Lower lobe of right lung (tissue), 2 donors: ENCODE measurements around the gene PCGF3. TPM values are rescaled to one million over a fixed set of nuclear protein-coding genes. Genes with fewer than 3 reads are reported as not detected.

ENCODE experiments used
- ATAC-seq, 2 donors: fragments of 200-7000 bp; cut with Tn5 transposase; one replicate each; pipeline ENCODE4 v1.9.1; 2020 to 2022; ENCODE audit warnings: mild to moderate bottlenecking in 2 of 2, moderate library complexity in 2 of 2
- DNase-seq: peaks from one replicate; pipeline ENCODE4 v3.0.0-alpha.2; 2020
- H3K27ac ChIP-seq: fragments of 200-600 bp; one replicate; pipeline ENCODE4 v1.8.0; 2022
- H3K27me3 ChIP-seq: fragments of 200-600 bp; one replicate; pipeline ENCODE4 v1.8.0; 2022; ENCODE audit warnings: low read depth
- H3K36me3 ChIP-seq: fragments of 200-600 bp; one replicate; pipeline ENCODE4 v1.8.0; 2022; ENCODE audit warnings: mild to moderate bottlenecking
- H3K4me1 ChIP-seq: fragments of 200-600 bp; one replicate; pipeline ENCODE4 v1.8.0; 2022
- H3K4me3 ChIP-seq: fragments of 200-600 bp; one replicate; pipeline ENCODE4 v1.8.0; 2022; ENCODE audit warnings: mild to moderate bottlenecking
- H3K9me3 ChIP-seq: fragments of 200-600 bp; one replicate; pipeline ENCODE4 v1.8.0; 2022
- CTCF ChIP-seq: fragments of 200-600 bp; IDR thresholded peaks from one replicate; pipeline ENCODE4 v1.8.0; 2022; ENCODE audit warnings: antibody characterized with exemption, mild to moderate bottlenecking
- intact Hi-C: fragments of 100-400 bp; cut with DNase I; formaldehyde crosslinking; loops from one replicate; pipeline ENCODE4 v1.11.0; 2022
- total RNA-seq: library from RNA; stranded (reverse); fragmentation: NEBNext Ultra II Directional; extraction: Animal tissue kit (Norgen Biotek cat#: 25700); gene quantifications from one replicate; pipeline ENCODE4 v1.2.1, GENCODE V29; 2021
- donor health status: DM: no; HTN: yes; CAD: no; lungs with severe emphysema.

PCGF3 gene
- total RNA-seq, 1 donor from 2014 or later: 44.8 TPM

- ATAC-seq (no peak), DNase-seq (no peak)
- Histone ChIP-seq H3K27me3 (no peaks in the 10 kb centered on the region), H3K36me3 (peaks cover 13% of the 10 kb centered on the region), H3K4me3 (no peak overlapping the region), H3K27ac (no peak overlapping the region), H3K4me1 (peaks cover 24% of the 10 kb centered on the region), H3K9me3 (no peaks in the 10 kb centered on the region)
- TF ChIP-seq CTCF: no peak
- intact Hi-C loops: no loop called here
Observed at GRCh38 chr4:710916-711315, 5.3 kb downstream of the PCGF3 start.

GRCh38 chr4:712093-712492 is 6.5 kb downstream of the PCGF3 start:
- ATAC-seq: no peak
- no peaks in the 10 kb centered on the region for H3K27me3 ChIP-seq
- H3K4me1 ChIP-seq: peaks cover 20% of the 10 kb centered on the region
- no peaks in the 10 kb centered on the region for H3K9me3 ChIP-seq
- intact Hi-C loops: no loop called here
- H3K27ac ChIP-seq: no peak overlapping the region
- no peak for DNase-seq
- H3K4me3 ChIP-seq: no peak overlapping the region
- no peak for TF ChIP-seq CTCF
- peaks cover 13% of the 10 kb centered on the region for H3K36me3 ChIP-seq

- no peak for TF ChIP-seq CTCF
- intact Hi-C loops: no loop called here
- no peaks in the 10 kb centered on the region for H3K9me3 ChIP-seq
- ATAC-seq (peak in 1 of 2 donors; percentile 33), DNase-seq (no peak)
- H3K27me3 ChIP-seq: no peaks in the 10 kb centered on the region
- H3K36me3 ChIP-seq: peaks cover 13% of the 10 kb centered on the region
- H3K27ac ChIP-seq: no peak overlapping the region
- H3K4me1 ChIP-seq: peaks cover 14% of the 10 kb centered on the region
- H3K4me3 ChIP-seq: no peak overlapping the region
Observed at GRCh38 chr4:712916-713632, 7.4 kb downstream of the PCGF3 start.

GRCh38 chr4:714087-714486 is 8.5 kb downstream of the PCGF3 start:
- H3K27me3 ChIP-seq: no peaks in the 10 kb centered on the region
- no peak overlapping the region for H3K27ac ChIP-seq
- DNase-seq (no peak), ATAC-seq (peak in 1 of 2 donors; percentile 20)
- H3K9me3 ChIP-seq: no peaks in the 10 kb centered on the region
- H3K4me3 ChIP-seq: no peak overlapping the region
- no peak for TF ChIP-seq CTCF
- peaks cover 13% of the 10 kb centered on the region for H3K36me3 ChIP-seq
- H3K4me1 ChIP-seq: peaks cover 5% of the 10 kb centered on the region
- intact Hi-C loops: no loop called here

GRCh38 chr4:717601-718320 is 12.1 kb downstream of the PCGF3 start:
- no peak for TF ChIP-seq CTCF
- DNase-seq: no peak
- Histone ChIP-seq H3K4me1 (peaks cover 7% of the 10 kb centered on the region), H3K27ac (no peak overlapping the region), H3K36me3 (peaks cover 11% of the 10 kb centered on the region), H3K27me3 (no peaks in the 10 kb centered on the region), H3K4me3 (no peak overlapping the region), H3K9me3 (no peaks in the 10 kb centered on the region)
- peak; percentile 13 to 16 for ATAC-seq
- intact Hi-C loops: no loop called here
